ENCODE measurements around the gene PCBP3.

PCBP3 gene

GRCh38 chr21:45875881-45876280, 232.4 kb downstream of the PCBP3 start:
- Histone ChIP-seq H3K4me3 (replicated peaks; ENCODE audit: insufficient read depth, low read length) (no peak overlapping the region), H3K27me3 (ENCODE audit: insufficient read depth, poor library complexity, severe bottlenecking) (peaks cover 6% of the 10 kb centered on the region), H3K27ac (replicated peaks) (no peak overlapping the region)
- DNase-seq (ENCODE audit: low read depth in 1 of 2, low spot score in 1 of 2), result no peak
- TF ChIP-seq REST (IDR thresholded peaks at IDR 0.05; ENCODE audit: insufficient replicate concordance, low read depth), result no peak
- no peak for TF ChIP-seq POLR2AphosphoS5 (IDR thresholded peaks at IDR 0.05; ENCODE audit: low read depth)
- no peak for TF ChIP-seq GABPA (IDR thresholded peaks at IDR 0.05; ENCODE audit: low read depth)
- no peak for TF ChIP-seq CTCF (IDR thresholded peaks at IDR 0.05; ENCODE audit: insufficient read depth, low read length)
- no peak for TF ChIP-seq SPI1 (IDR thresholded peaks at IDR 0.05; ENCODE audit: borderline replicate concordance, low read depth)

GRCh38 chr21:45876381-45877170, 233.1 kb downstream of the PCBP3 start:
- no peak overlapping the region for H3K27ac ChIP-seq (replicated peaks)

More at GRCh38 chr21:45876381-45877170, 233.1 kb downstream of the PCBP3 start:
- Histone ChIP-seq H3K27me3 (ENCODE audit: insufficient read depth, poor library complexity, severe bottlenecking) (peaks cover 6% of the 10 kb centered on the region), H3K4me3 (replicated peaks; ENCODE audit: insufficient read depth, low read length) (no peak overlapping the region)
- no peak for TF ChIP-seq SPI1 (IDR thresholded peaks at IDR 0.05; ENCODE audit: borderline replicate concordance, low read depth)
- TF ChIP-seq GABPA (IDR thresholded peaks at IDR 0.05; ENCODE audit: low read depth), result no peak
- no peak for TF ChIP-seq CTCF (IDR thresholded peaks at IDR 0.05; ENCODE audit: insufficient read depth, low read length)
- TF ChIP-seq POLR2AphosphoS5 (IDR thresholded peaks at IDR 0.05; ENCODE audit: low read depth), result no peak
- no peak for TF ChIP-seq REST (IDR thresholded peaks at IDR 0.05; ENCODE audit: insufficient replicate concordance, low read depth)
- no peak for DNase-seq (ENCODE audit: low read depth in 1 of 2, low spot score in 1 of 2)
